Measurements from ENCODE around the gene RPS6KA2. TPM values are rescaled to one million over a fixed set of nuclear protein-coding genes. Genes with fewer than 3 reads are reported as not detected.

RPS6KA2 gene
- polyA plus RNA-seq, 1 donor (not counting 4 experiments of a cell fraction or from before 2014, with no cell fraction given): 8.2 TPM

DNA sequence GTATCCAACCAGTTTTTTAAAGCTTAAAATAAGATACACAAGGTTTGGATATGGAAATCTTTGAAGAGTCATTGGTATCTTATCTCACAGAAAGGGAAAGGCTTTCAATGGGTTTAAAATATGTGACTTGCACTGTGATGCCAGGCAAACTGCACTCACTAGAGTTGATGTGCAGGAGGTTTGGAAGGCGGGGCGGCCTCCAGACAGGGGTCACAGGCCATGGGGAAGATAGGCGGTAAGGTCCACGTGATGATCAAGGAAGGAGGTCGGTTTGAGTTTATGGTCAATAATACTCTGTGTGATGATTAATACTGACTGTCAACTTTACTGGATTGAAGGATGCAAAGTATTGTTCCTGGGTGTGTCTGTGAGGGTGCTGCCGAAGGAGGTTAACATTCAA, 31.1 kb downstream of the RPS6KA2 start:
- no peaks in the 10 kb centered on the region for H3K4me1 ChIP-seq (ENCODE audit: control insufficient read depth, extremely low read depth, insufficient read depth, low read length)
- DNase-seq (ENCODE audit: low read depth, low spot score): no peak
- peaks cover 0 to 3% of the 10 kb centered on the region in 2 experiments for H3K36me3 ChIP-seq (ENCODE audit: control insufficient read depth in 2 of 2, extremely low read depth in 1 of 2, insufficient read depth in 2 of 2, low read length in 2 of 2)
- no peak overlapping the region for H3K9ac ChIP-seq (ENCODE audit: control insufficient read depth, extremely low read depth, insufficient read depth, low read length)
- H3K9me3 ChIP-seq (ENCODE audit: control insufficient read depth, low read depth, low read length): no peaks in the 10 kb centered on the region
- no peak overlapping the region for H3K4me2 ChIP-seq (ENCODE audit: control insufficient read depth, extremely low read depth, insufficient read depth, low read depth, low read length)
- H4K20me1 ChIP-seq (ENCODE audit: control insufficient read depth, extremely low read depth, insufficient read depth, low read length): peaks cover 4% of the 10 kb centered on the region
- TF ChIP-seq EZH2 (IDR thresholded peaks at IDR 0.05; ENCODE audit: low read length): no peak
- TF ChIP-seq, protein P1, sequence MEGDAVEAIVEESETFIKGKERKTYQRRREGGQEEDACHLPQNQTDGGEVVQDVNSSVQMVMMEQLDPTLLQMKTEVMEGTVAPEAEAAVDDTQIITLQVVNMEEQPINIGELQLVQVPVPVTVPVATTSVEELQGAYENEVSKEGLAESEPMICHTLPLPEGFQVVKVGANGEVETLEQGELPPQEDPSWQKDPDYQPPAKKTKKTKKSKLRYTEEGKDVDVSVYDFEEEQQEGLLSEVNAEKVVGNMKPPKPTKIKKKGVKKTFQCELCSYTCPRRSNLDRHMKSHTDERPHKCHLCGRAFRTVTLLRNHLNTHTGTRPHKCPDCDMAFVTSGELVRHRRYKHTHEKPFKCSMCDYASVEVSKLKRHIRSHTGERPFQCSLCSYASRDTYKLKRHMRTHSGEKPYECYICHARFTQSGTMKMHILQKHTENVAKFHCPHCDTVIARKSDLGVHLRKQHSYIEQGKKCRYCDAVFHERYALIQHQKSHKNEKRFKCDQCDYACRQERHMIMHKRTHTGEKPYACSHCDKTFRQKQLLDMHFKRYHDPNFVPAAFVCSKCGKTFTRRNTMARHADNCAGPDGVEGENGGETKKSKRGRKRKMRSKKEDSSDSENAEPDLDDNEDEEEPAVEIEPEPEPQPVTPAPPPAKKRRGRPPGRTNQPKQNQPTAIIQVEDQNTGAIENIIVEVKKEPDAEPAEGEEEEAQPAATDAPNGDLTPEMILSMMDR (optimal IDR thresholded peaks at IDR 0.05 in 1 of 3, IDR thresholded peaks at IDR 0.05 in 1 of 3, conservative IDR thresholded peaks at IDR 0.05 in 1 of 3; ENCODE audit: extremely low read depth in 1 of 3, insufficient read depth in 2 of 3, low read length in 3 of 3): no peak
- H3K27ac ChIP-seq (ENCODE audit: control insufficient read depth, insufficient read depth, low read length): no peak overlapping the region
- H3K27me3 ChIP-seq (ENCODE audit: control insufficient read depth, extremely low read depth, insufficient read depth, low read length): no peaks in the 10 kb centered on the region
- dilution Hi-C loops (cut with MboI; ENCODE audit: extremely low pct_ligation_motif_present, low sequenced_read_pairs): no loop called here
- no peak overlapping the region for H3K4me3 ChIP-seq (ENCODE audit: control insufficient read depth in 2 of 3, extremely low read depth in 1 of 3, insufficient read depth in 2 of 3, low read depth in 1 of 3, low read length in 3 of 3)
- H3K9me1 ChIP-seq (ENCODE audit: control insufficient read depth, extremely low read depth, insufficient read depth, low read length): peaks cover 2% of the 10 kb centered on the region
- no peak overlapping the region for H2AFZ ChIP-seq (ENCODE audit: control insufficient read depth, low read length)
- H3K79me2 ChIP-seq (ENCODE audit: control insufficient read depth, insufficient read depth, low read length): no peaks in the 10 kb centered on the region
- FAIRE-seq: no peak

- FAIRE-seq: no peak
- Histone ChIP-seq H3K27ac (ENCODE audit: control insufficient read depth, insufficient read depth, low read length) (no peak overlapping the region), H3K4me3 (ENCODE audit: control insufficient read depth in 2 of 3, extremely low read depth in 1 of 3, insufficient read depth in 2 of 3, low read depth in 1 of 3, low read length in 3 of 3) (no peak overlapping the region), H3K9ac (ENCODE audit: control insufficient read depth, extremely low read depth, insufficient read depth, low read length) (no peak overlapping the region), H3K9me1 (ENCODE audit: control insufficient read depth, extremely low read depth, insufficient read depth, low read length) (peaks cover 3% of the 10 kb centered on the region), H3K9me3 (ENCODE audit: control insufficient read depth, low read depth, low read length) (no peaks in the 10 kb centered on the region), H2AFZ (ENCODE audit: control insufficient read depth, low read length) (no peak overlapping the region), H3K36me3 (ENCODE audit: control insufficient read depth in 2 of 2, extremely low read depth in 1 of 2, insufficient read depth in 2 of 2, low read length in 2 of 2) (peaks cover 0 to 3% of the 10 kb centered on the region in 2 experiments), H3K4me2 (ENCODE audit: control insufficient read depth, extremely low read depth, insufficient read depth, low read depth, low read length) (no peak overlapping the region), H3K79me2 (ENCODE audit: control insufficient read depth, insufficient read depth, low read length) (no peaks in the 10 kb centered on the region), H4K20me1 (ENCODE audit: control insufficient read depth, extremely low read depth, insufficient read depth, low read length) (peaks cover 4% of the 10 kb centered on the region), H3K27me3 (ENCODE audit: control insufficient read depth, extremely low read depth, insufficient read depth, low read length) (no peaks in the 10 kb centered on the region), H3K4me1 (ENCODE audit: control insufficient read depth, extremely low read depth, insufficient read depth, low read length) (no peaks in the 10 kb centered on the region)
- no peak for DNase-seq (ENCODE audit: low read depth, low spot score)
- TF ChIP-seq, protein P1 (optimal IDR thresholded peaks at IDR 0.05 in 1 of 3, IDR thresholded peaks at IDR 0.05 in 1 of 3, conservative IDR thresholded peaks at IDR 0.05 in 1 of 3; ENCODE audit: extremely low read depth in 1 of 3, insufficient read depth in 2 of 3, low read length in 3 of 3): no peak
- TF ChIP-seq EZH2 (IDR thresholded peaks at IDR 0.05; ENCODE audit: low read length): no peak
- dilution Hi-C loops (cut with MboI; ENCODE audit: extremely low pct_ligation_motif_present, low sequenced_read_pairs): no loop called here
Measured at GRCh38 chr6:166595061-166595780, 31.8 kb downstream of the RPS6KA2 start.
